HG03095 (cell line): ENCODE data around the gene TLCD3B.

ENCODE experiments used
- ATAC-seq: cut with Tn5 transposase; IDR thresholded peaks from one replicate; pipeline ENCODE4 v1.9.1; 2021; ENCODE audit warnings: moderate library complexity; ENCODE audit not compliant: unreplicated experiment

The TLCD3B gene

GRCh38 chr16:30030841-30031413 is at the start of gene TLCD3B:
Gene TLCD3B, minus strand, starts transcription at chr16:30031271. Its CDS starts 744 bp downstream, at chr16:30030527.
- no peak for ATAC-seq

- ATAC-seq, result no peak
These were observed 48.4 kb upstream of the TLCD3B start for GRCh38 chr16:30079480-30079879.

GRCh38 chr16:30078744-30079143 is 47.7 kb upstream of the TLCD3B start:
- no peak for ATAC-seq

- ATAC-seq, result no peak
These were observed 46.6 kb upstream of the TLCD3B start for GRCh38 chr16:30077656-30078055.

GRCh38 chr16:30076276-30076791 is 45.3 kb upstream of the TLCD3B start:
- ATAC-seq, result peak; percentile 16

- peak; percentile 75 for ATAC-seq
These were observed 44.6 kb upstream of the TLCD3B start, which contains the start of gene PPP4C for GRCh38 chr16:30075503-30076275. Gene PPP4C, plus strand, starts transcription at chr16:30075994. Its CDS starts 384 bp downstream, at chr16:30076378.

- ATAC-seq, result no peak
These were observed 39.4 kb upstream of the TLCD3B start for GRCh38 chr16:30070490-30070889.

- no peak for ATAC-seq
These were observed 38.8 kb upstream of the TLCD3B start for GRCh38 chr16:30069611-30070462.

GRCh38 chr16:30068750-30069610 is 37.9 kb upstream of the TLCD3B start:
- ATAC-seq, result no peak

GRCh38 chr16:30068333-30068732 is 37.3 kb upstream of the TLCD3B start:
- ATAC-seq, result no peak

GRCh38 chr16:30067584-30067916 is 36.5 kb upstream of the TLCD3B start:
- no peak for ATAC-seq

GRCh38 chr16:30066761-30067583 is 35.9 kb upstream of the TLCD3B start:
- ATAC-seq, result no peak

GRCh38 chr16:30065943-30066760 is 35.1 kb upstream of the TLCD3B start:
- no peak for ATAC-seq

- peak; percentile 69 for ATAC-seq
These were observed 34.3 kb upstream of the TLCD3B start, which contains the start of gene ALDOA for GRCh38 chr16:30065102-30065942. Gene ALDOA, plus strand, starts transcription at chr16:30065760. Its CDS starts 1,138 bp downstream, at chr16:30066898.

GRCh38 chr16:30064729-30065101 is 33.6 kb upstream of the TLCD3B start:
- no peak for ATAC-seq

GRCh38 chr16:30063893-30064728 is 33.0 kb upstream of the TLCD3B start:
- no peak for ATAC-seq
